Right atrium auricular region (tissue), 2 donors: ENCODE measurements around the gene B4GALNT1. TPM values are rescaled to one million over a fixed set of nuclear protein-coding genes. Genes with fewer than 3 reads are reported as not detected.

Experiments used
- DNase-seq: peaks from one replicate; pipeline ENCODE4 v3.0.0-alpha.2; 2019; ENCODE audit warnings: low spot score
- H3K27ac ChIP-seq, 2 donors: fragments of 200-600 bp; sonication (generic); 1 replicate in 1 of 2; 2 replicates in 1 of 2; pipeline ENCODE4 v1.5.1; 2016 to 2019
- H3K27me3 ChIP-seq, 2 donors: fragments of 200-600 bp; sonication (generic); one replicate each; pipeline versions ENCODE4 v1.5.1 to v1.6.0; 2017 to 2019
- H3K36me3 ChIP-seq: fragments of 200-600 bp; sonication (generic); one replicate; pipeline ENCODE4 v1.5.1; 2016
- H3K4me1 ChIP-seq, 2 donors: fragments of 200-600 bp; sonication (generic); one replicate each; pipeline versions ENCODE4 v1.5.1 to v1.6.0; 2017 to 2019
- H3K4me3 ChIP-seq, 2 donors: fragments of 200-600 bp; sonication (generic); 1 replicate in 1 of 2; 2 replicates in 1 of 2; pipeline ENCODE4 v1.5.1; 2017 to 2019; ENCODE audit warnings: mild to moderate bottlenecking in 1 of 2, moderate library complexity in 1 of 2
- H3K9me3 ChIP-seq, 2 donors: fragments of 200-600 bp; sonication (generic); one replicate each; pipeline ENCODE4 v1.5.1; 2019
- total RNA-seq, 2 donors: library from RNA; depleted of rRNA; stranded (reverse); fragments of >200 nt; gene quantifications; one replicate each; pipeline ENCODE4 v1.1.0, GENCODE V29; 2016
- TF ChIP-seq, protein P1 (sequence below), 2 donors: fragments of 200-600 bp; sonication (generic); IDR thresholded peaks; one replicate each; pipeline ENCODE4 v1.5.1; 2019; ENCODE audit warnings: antibody characterized with exemption in 2 of 2

B4GALNT1 gene
- total RNA-seq, 2 donors from 2014 or later: 3.5 to 4.4 TPM

DNA sequence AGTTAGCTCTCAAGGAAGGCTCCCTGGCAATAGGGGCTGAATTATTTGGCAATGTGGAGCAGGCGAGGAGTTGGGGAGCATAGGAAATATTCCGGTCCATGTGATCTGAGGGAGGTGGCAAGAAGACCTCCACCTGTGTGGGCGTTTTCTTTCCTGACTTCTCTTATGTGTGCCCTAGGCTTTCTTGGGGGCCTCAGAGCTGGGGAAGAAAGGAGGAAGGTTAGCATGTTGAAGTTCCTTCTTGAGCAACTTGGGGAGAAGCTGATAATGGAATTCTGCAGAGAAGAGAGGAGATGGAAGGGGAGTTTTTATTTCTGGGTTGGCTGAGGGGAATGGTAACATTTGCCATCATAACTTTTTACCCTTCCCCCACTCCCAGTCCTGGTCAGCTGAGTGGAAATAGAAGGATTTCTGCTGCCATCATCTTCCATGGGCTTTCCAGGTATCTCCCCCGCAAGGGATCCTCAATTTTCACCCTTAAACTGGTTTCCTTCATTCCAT is 27.1 kb downstream of the B4GALNT1 start:
- Histone ChIP-seq H3K36me3 (peaks cover 12% of the 10 kb centered on the region), H3K4me3 (peak overlapping the region in 1 of 2 donors; percentile 69), H3K4me1 (peaks cover 0 to 41% of the 10 kb centered on the region in 2 donors), H3K27me3 (no peaks in the 10 kb centered on the region), H3K9me3 (no peaks in the 10 kb centered on the region), H3K27ac (peak overlapping the region; percentile 88 to 98)
- no peak for DNase-seq
- TF ChIP-seq, protein P1, sequence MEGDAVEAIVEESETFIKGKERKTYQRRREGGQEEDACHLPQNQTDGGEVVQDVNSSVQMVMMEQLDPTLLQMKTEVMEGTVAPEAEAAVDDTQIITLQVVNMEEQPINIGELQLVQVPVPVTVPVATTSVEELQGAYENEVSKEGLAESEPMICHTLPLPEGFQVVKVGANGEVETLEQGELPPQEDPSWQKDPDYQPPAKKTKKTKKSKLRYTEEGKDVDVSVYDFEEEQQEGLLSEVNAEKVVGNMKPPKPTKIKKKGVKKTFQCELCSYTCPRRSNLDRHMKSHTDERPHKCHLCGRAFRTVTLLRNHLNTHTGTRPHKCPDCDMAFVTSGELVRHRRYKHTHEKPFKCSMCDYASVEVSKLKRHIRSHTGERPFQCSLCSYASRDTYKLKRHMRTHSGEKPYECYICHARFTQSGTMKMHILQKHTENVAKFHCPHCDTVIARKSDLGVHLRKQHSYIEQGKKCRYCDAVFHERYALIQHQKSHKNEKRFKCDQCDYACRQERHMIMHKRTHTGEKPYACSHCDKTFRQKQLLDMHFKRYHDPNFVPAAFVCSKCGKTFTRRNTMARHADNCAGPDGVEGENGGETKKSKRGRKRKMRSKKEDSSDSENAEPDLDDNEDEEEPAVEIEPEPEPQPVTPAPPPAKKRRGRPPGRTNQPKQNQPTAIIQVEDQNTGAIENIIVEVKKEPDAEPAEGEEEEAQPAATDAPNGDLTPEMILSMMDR (IDR thresholded peaks at IDR 0.05): no peak

DNA sequence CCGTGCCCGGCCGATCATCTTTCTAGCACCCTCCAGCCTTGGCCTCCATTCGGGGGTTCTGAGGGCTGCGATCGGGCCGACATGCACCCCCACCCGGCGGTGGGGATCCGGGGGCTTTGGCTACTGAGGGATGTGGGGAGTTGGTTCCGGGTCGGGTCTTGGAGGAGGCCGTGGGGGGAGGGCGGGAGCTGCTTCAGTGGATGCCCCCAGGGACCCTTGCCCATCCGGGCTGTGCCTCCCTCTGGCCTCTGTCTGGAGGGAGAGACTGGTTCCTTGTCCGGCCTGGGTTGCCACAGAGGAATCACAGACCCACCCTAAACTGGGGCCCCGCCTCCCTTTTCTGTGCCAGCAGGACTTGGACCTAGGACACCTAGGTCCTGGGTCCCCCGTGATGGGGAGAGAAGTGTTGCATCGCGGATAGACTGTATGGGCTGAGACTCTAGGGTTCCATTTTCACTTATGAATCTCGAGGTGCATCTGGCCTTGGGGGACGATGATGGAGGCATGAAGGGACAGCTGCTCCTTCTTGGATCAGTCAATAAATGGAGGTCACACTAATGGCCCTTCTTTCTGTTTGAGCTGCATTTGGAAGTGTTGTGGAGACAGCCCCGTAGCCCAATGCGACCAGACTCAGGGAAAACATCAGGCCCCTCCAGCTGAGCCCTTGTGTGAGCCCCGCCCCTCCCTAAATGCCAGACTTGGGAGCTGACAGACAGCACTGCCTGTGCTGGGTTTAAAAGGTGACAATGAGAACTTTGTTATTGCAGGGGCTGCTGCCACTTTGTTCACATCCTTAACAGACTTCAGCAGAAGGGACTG is 27.8 kb downstream of the B4GALNT1 start:
- peak overlapping the region; percentile 88 to 98 for H3K27ac ChIP-seq
- no peak for DNase-seq
- no peaks in the 10 kb centered on the region for H3K9me3 ChIP-seq
- H3K36me3 ChIP-seq: peaks cover 18% of the 10 kb centered on the region
- no peaks in the 10 kb centered on the region for H3K27me3 ChIP-seq
- peaks cover 0 to 35% of the 10 kb centered on the region in 2 donors for H3K4me1 ChIP-seq
- peak overlapping the region; percentile 69 to 78 for H3K4me3 ChIP-seq
- TF ChIP-seq, protein P1 (IDR thresholded peaks at IDR 0.05): no peak

DNA sequence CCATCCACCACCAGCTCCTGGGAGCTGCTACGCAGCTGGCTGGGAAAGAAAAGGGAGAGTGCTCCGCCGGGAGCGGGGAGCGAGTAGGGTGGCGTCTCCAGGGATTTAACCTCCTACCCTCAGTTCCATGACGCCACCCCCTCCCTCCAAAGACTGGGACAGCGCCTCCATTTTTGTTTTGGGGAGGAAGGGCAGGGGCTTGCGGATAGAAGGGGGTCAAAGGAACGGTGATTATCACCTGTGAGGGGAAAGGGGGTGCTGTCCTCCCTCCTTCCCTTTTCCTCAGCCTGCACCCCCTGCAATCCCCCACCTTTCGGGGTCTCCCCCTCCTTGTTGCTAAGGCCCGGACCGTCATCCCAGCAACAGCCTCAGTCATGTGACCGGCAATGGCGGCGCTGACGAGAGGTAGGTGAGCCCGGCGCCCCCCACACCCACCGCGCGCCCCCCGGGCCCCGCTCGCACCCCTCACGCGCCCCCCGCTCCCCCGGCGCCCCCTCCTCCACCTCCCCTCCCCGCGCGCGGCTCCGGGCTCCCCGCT is 28.5 kb downstream of the B4GALNT1 start, which contains the start of gene DTX3:
Gene DTX3, plus strand, starts transcription at position 371 of the 538 bp plus-strand sequence. CDS start 1,694 bp downstream, outside the sequence.
- Histone ChIP-seq H3K9me3 (no peaks in the 10 kb centered on the region), H3K36me3 (peaks cover 24% of the 10 kb centered on the region), H3K27me3 (no peaks in the 10 kb centered on the region), H3K27ac (peak within 1 kb of the TSS; percentile 88 to 98), H3K4me3 (peak within 1 kb of the TSS; percentile 69 to 78), H3K4me1 (peaks cover 0 to 29% of the 10 kb centered on the region in 2 donors)
- TF ChIP-seq, protein P1 (IDR thresholded peaks at IDR 0.05): no peak
- DNase-seq: no peak

DNA sequence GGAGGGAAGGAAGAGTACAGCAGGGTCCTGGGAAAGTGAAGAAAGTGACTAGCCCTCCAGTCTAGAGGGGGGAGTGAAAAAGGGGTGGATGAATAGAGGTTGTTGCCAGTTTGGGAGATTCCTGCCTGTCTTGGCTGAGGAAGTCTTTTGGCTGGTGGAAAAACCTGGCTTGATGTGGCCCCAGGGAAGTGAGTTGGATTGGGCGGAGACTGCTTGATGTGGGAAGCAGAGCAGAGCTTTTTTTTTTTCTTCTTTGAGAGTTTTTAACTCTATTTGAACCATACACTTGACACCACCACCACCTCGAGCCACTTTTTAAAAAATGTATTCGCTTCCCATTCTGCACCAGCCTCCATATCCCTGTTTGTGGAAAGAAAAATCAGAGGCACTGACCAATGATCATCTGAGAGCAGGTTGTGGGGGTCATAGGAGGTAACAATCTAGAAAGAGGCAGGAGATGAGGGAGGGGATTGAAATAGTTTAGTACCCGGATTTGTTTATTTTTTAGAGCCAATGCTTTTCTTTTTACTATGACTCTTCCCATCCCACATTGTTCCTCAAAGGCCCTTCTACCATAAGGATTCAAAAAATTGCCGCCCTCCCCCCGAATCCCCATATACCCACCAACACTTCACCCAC is 29.1 kb downstream of the B4GALNT1 start:
- H3K9me3 ChIP-seq: no peaks in the 10 kb centered on the region
- peak overlapping the region; percentile 88 to 98 for H3K27ac ChIP-seq
- H3K4me3 ChIP-seq: peak overlapping the region; percentile 69 to 78
- peaks cover 0 to 24% of the 10 kb centered on the region in 2 donors for H3K4me1 ChIP-seq
- DNase-seq: no peak
- TF ChIP-seq, protein P1 (IDR thresholded peaks at IDR 0.05): no peak
- H3K36me3 ChIP-seq: peaks cover 30% of the 10 kb centered on the region
- no peaks in the 10 kb centered on the region for H3K27me3 ChIP-seq

DNA sequence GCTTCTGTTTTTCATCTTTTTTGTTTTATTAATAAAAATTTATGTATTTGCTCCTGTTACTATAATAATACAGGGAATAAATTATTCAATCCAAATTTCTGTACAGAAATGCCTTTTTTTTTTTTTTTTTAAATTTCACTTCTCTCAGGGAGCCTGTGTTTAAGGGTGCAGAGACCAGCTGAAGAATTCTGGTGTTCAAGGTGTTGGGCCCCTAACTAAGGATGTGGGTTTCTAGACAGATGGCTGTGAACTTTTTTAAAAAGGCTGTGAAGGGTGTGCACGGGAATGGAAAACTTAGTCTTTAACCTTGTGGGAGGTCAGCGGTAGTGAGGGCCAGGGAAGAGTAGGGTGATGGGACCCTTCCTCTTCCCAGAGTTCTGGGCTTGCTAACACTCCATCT is 29.7 kb downstream of the B4GALNT1 start:
- H3K4me3 ChIP-seq: no peak overlapping the region
- H3K27ac ChIP-seq: peak overlapping the region; percentile 88 to 98
- TF ChIP-seq, protein P1 (IDR thresholded peaks at IDR 0.05): no peak
- peaks cover 34% of the 10 kb centered on the region for H3K36me3 ChIP-seq
- H3K9me3 ChIP-seq: no peaks in the 10 kb centered on the region
- peaks cover 0 to 24% of the 10 kb centered on the region in 2 donors for H3K4me1 ChIP-seq
- no peaks in the 10 kb centered on the region for H3K27me3 ChIP-seq
- DNase-seq: no peak
